Left ventricle myocardium inferior (tissue), 1 donor: ENCODE measurements around the gene PPP1R13B. TPM values are rescaled to one million over a fixed set of nuclear protein-coding genes. Genes with fewer than 3 reads are reported as not detected.

Source experiments
- DNase-seq: peaks from one replicate; pipeline ENCODE4 v3.0.0-alpha.2; 2020
- H3K27ac ChIP-seq: fragments of 200-600 bp; replicated peaks from 2 replicates; pipeline ENCODE4 v1.8.0; 2021
- H3K27me3 ChIP-seq: fragments of 200-600 bp; 2 replicates; pipeline ENCODE4 v1.8.0; 2021; ENCODE audit warnings: low read depth
- H3K36me3 ChIP-seq: fragments of 200-600 bp; 2 replicates; pipeline ENCODE4 v1.8.0; 2021
- H3K4me1 ChIP-seq: fragments of 200-600 bp; 2 replicates; pipeline ENCODE4 v1.8.0; 2021
- H3K4me3 ChIP-seq: fragments of 200-600 bp; 2 replicates; pipeline ENCODE4 v1.8.0; 2021; ENCODE audit warnings: mild to moderate bottlenecking, moderate library complexity
- H3K9me3 ChIP-seq: fragments of 200-600 bp; replicated peaks from 2 replicates; pipeline ENCODE4 v1.8.0; 2021
- intact Hi-C: fragments of 100-400 bp; cut with micrococcal nuclease; formaldehyde crosslinking; loops from one replicate; pipeline ENCODE4 v1.11.0; 2022
- total RNA-seq: library from RNA; stranded (reverse); fragmentation: NEBNext Ultra II Directional; extraction: Animal tissue kit (Norgen Biotek cat#: 25700); gene quantifications from one replicate; pipeline ENCODE4 v1.2.1, GENCODE V29; 2021
- TF ChIP-seq, protein P1 (sequence below): fragments of 200-600 bp; IDR thresholded peaks from 2 replicates; pipeline ENCODE4 v1.8.0; 2021; ENCODE audit warnings: antibody characterized with exemption, mild to moderate bottlenecking, borderline replicate concordance
- donor health status: DM: no; HTN: yes; CAD: no; lungs with severe emphysema.

PPP1R13B gene
- total RNA-seq, 1 donor from 2014 or later: 104 TPM

- no peaks in the 10 kb centered on the region for H3K9me3 ChIP-seq
- no peak for DNase-seq
- peak overlapping the region; percentile 60 for H3K27ac ChIP-seq
- TF ChIP-seq, protein P1, sequence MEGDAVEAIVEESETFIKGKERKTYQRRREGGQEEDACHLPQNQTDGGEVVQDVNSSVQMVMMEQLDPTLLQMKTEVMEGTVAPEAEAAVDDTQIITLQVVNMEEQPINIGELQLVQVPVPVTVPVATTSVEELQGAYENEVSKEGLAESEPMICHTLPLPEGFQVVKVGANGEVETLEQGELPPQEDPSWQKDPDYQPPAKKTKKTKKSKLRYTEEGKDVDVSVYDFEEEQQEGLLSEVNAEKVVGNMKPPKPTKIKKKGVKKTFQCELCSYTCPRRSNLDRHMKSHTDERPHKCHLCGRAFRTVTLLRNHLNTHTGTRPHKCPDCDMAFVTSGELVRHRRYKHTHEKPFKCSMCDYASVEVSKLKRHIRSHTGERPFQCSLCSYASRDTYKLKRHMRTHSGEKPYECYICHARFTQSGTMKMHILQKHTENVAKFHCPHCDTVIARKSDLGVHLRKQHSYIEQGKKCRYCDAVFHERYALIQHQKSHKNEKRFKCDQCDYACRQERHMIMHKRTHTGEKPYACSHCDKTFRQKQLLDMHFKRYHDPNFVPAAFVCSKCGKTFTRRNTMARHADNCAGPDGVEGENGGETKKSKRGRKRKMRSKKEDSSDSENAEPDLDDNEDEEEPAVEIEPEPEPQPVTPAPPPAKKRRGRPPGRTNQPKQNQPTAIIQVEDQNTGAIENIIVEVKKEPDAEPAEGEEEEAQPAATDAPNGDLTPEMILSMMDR: no peak
- no peaks in the 10 kb centered on the region for H3K27me3 ChIP-seq
- peaks cover 41% of the 10 kb centered on the region for H3K4me1 ChIP-seq
- intact Hi-C loops: no loop called here
- H3K36me3 ChIP-seq: no peaks in the 10 kb centered on the region
- H3K4me3 ChIP-seq: no peak overlapping the region
Observed at GRCh38 chr14:103856105-103856504, 8.7 kb upstream of the PPP1R13B start.

DNA sequence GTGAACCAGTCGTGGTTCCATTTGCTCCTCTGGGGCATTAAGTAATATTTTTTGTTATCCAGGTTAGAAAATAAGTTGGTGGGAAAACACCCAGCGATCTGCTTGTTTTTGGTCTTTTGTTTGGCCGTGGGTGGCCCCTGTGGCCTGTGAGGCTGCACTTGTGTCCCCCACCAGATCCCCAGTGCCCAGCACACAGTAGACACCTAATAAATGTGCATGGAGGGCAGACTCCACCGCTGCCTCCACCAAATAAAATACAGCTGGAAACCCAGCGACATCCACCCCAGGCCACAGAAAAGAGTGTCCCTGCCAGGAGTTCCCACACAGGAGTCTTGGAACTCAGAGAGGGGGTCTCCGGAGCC, 8.3 kb upstream of the PPP1R13B start:
- Histone ChIP-seq H3K27me3 (no peaks in the 10 kb centered on the region), H3K36me3 (no peaks in the 10 kb centered on the region), H3K27ac (peak overlapping the region; percentile 60), H3K4me1 (peaks cover 37% of the 10 kb centered on the region), H3K9me3 (no peaks in the 10 kb centered on the region), H3K4me3 (no peak overlapping the region)
- intact Hi-C loops: no loop called here
- TF ChIP-seq, protein P1: no peak
- no peak for DNase-seq

- peaks cover 30% of the 10 kb centered on the region for H3K4me1 ChIP-seq
- TF ChIP-seq, protein P1: peak; percentile 11
- H3K9me3 ChIP-seq: no peaks in the 10 kb centered on the region
- H3K27ac ChIP-seq: peak overlapping the region; percentile 60
- intact Hi-C loops: no loop called here
- DNase-seq: no peak
- no peaks in the 10 kb centered on the region for H3K36me3 ChIP-seq
- no peak overlapping the region for H3K4me3 ChIP-seq
- no peaks in the 10 kb centered on the region for H3K27me3 ChIP-seq
Observed at GRCh38 chr14:103854822-103855733, 7.7 kb upstream of the PPP1R13B start.

GRCh38 chr14:103854017-103854808, 6.8 kb upstream of the PPP1R13B start:
- Histone ChIP-seq H3K36me3 (no peaks in the 10 kb centered on the region), H3K27ac (peak overlapping the region; percentile 60), H3K4me1 (peaks cover 26% of the 10 kb centered on the region), H3K9me3 (no peaks in the 10 kb centered on the region), H3K4me3 (no peak overlapping the region), H3K27me3 (no peaks in the 10 kb centered on the region)
- DNase-seq: no peak
- TF ChIP-seq, protein P1: no peak
- intact Hi-C loops: no loop called here

- DNase-seq: no peak
- no peak overlapping the region for H3K4me3 ChIP-seq
- intact Hi-C loops: no loop called here
- peaks cover 46% of the 10 kb centered on the region for H3K4me1 ChIP-seq
- peak overlapping the region; percentile 93 for H3K27ac ChIP-seq
- H3K36me3 ChIP-seq: no peaks in the 10 kb centered on the region
- TF ChIP-seq, protein P1: no peak
- no peaks in the 10 kb centered on the region for H3K27me3 ChIP-seq
- no peaks in the 10 kb centered on the region for H3K9me3 ChIP-seq
Observed at GRCh38 chr14:103849151-103849886, 1.9 kb upstream of the PPP1R13B start.
